Lower leg skin (tissue), 4 donors: ENCODE data around the gene GRIN1. TPM values are rescaled to one million over a fixed set of nuclear protein-coding genes. Genes with fewer than 3 reads are reported as not detected.

ENCODE experiments used
- DNase-seq, 2 donors: peaks; one replicate each; pipeline ENCODE4 v3.0.0-alpha.2; 2019; ENCODE audit warnings: low spot score in 2 of 2
- H3K4me3 ChIP-seq: fragments of 200-600 bp; sonication (generic); 2 replicates; pipeline ENCODE4 v1.5.1; 2017; ENCODE audit warnings: mild to moderate bottlenecking, low read depth; ENCODE audit not compliant: poor library complexity, severe bottlenecking
- CTCF ChIP-seq, 3 donors: fragments of 450-650 bp; IDR thresholded peaks; one replicate each; pipeline ENCODE4 v1.5.1; 2016; ENCODE audit warnings: antibody characterized with exemption in 3 of 3, mild to moderate bottlenecking in 3 of 3, moderate library complexity in 2 of 3
- POLR2A ChIP-seq, 2 donors: fragments of 450-650 bp; IDR thresholded peaks; one replicate each; pipeline ENCODE4 v1.6.1; 2016 to 2017; ENCODE audit warnings: antibody characterized with exemption in 2 of 2, mild to moderate bottlenecking in 1 of 2, moderate library complexity in 1 of 2
- WGBS, 2 donors: methylation state at CpG; one replicate each; pipeline ENCODE4 v1.1.5; 2018; 5-methylcytosine and 5-hydroxymethylcytosine counted together
- intact Hi-C: fragments of 100-400 bp; cut with DNase I; formaldehyde crosslinking; loops from one replicate; pipeline ENCODE4 v1.15.0; 2023; ENCODE audit warnings: low total_unique reads
- total RNA-seq, 4 donors: library from RNA; depleted of rRNA; stranded (reverse); fragments of >200 nt; gene quantifications; one replicate each; pipeline ENCODE4 v1.1.0, GENCODE V29; 2016

The GRIN1 gene
- total RNA-seq, 4 donors from 2014 or later, result 0.10 to 2.4 (median 0.49) TPM; not detected in 1

- no peak for TF ChIP-seq POLR2A (IDR thresholded peaks at IDR 0.05)
- no peak for TF ChIP-seq CTCF (IDR thresholded peaks at IDR 0.05)
- no peak for DNase-seq
- 22 to 35% methylated on average over 34 of the region's 34 CpGs for WGBS, 2 donors
- intact Hi-C loops, result no loop called here
- H3K4me3 ChIP-seq, result no peak overlapping the region
Measured at GRCh38 chr9:137150617-137151457, 11.9 kb downstream of the GRIN1 start.

GRCh38 chr9:137152844-137153405 lies 14.0 kb downstream of the GRIN1 start:
- intact Hi-C loops, result no loop called here
- no peak for DNase-seq
- 90 to 92% methylated on average over 7 of the region's 7 CpGs for WGBS, 2 donors
- TF ChIP-seq POLR2A (IDR thresholded peaks at IDR 0.05) (no peak), CTCF (IDR thresholded peaks at IDR 0.05) (no peak)
- H3K4me3 ChIP-seq, result no peak overlapping the region

GRCh38 chr9:137156567-137157375 lies 17.8 kb downstream of the GRIN1 start:
- TF ChIP-seq CTCF (IDR thresholded peaks at IDR 0.05), result no peak
- no peak for TF ChIP-seq POLR2A (IDR thresholded peaks at IDR 0.05)
- intact Hi-C loops, result no loop called here
- no peak overlapping the region for H3K4me3 ChIP-seq
- WGBS, 2 donors, result 2 to 13% methylated on average over 22 to 47 of the region's 65 CpGs
- no peak for DNase-seq

DNA sequence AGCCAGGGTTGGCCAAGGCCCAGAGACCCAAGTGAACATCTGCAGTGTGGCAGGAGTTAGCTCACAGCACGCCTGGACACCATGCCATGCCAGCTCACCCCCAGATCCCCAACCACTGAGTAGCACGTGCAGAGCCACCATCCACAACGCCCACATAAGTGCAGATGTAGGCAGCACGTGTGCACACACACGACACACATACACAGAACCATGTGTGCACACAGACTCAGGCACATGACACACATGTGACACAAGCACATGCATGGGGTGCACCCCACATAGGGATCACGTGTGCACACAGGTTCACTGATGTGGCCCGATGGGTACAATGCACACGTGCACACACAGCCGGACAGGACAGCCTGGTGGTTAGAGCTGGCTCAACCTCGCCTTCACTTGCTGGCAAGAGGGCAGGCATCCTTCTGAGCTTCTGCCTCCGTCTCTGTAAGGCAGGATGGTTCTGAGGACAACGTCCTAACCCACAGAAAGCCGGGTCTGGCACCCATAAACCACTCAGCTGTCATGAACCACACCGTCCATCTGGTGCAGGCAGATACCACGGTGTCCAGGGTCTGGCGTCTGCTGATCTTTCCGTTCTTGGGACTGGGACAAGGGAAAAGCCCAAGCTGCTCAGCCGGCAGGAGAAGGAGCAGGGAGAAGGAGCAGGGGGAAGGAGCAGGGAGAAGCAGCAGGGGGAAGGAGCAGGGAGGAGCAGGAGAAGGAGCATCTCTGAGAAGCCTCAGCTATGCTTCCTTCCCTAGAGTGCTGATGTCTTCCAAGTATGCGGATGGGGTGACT lies 18.9 kb downstream of the GRIN1 start:
- intact Hi-C loops, result no loop called here
- 44 to 48% methylated on average over 15 to 19 of the region's 19 CpGs for WGBS, 2 donors
- DNase-seq, result no peak
- TF ChIP-seq POLR2A (IDR thresholded peaks at IDR 0.05) (no peak), CTCF (IDR thresholded peaks at IDR 0.05) (no peak)
- no peak overlapping the region for H3K4me3 ChIP-seq

- DNase-seq, result no peak
- no peak for TF ChIP-seq POLR2A (IDR thresholded peaks at IDR 0.05)
- TF ChIP-seq CTCF (IDR thresholded peaks at IDR 0.05), result no peak
- 14 to 33% methylated on average over 3 to 4 of the region's 4 CpGs for WGBS, 2 donors
- intact Hi-C loops, result no loop called here
- H3K4me3 ChIP-seq, result no peak overlapping the region
Measured at GRCh38 chr9:137158625-137159024, 19.7 kb downstream of the GRIN1 start.
